HG02840 (cell line): Measurements from ENCODE around the gene KLK15.

Source experiments
- ATAC-seq: cut with Tn5 transposase; IDR thresholded peaks from one replicate; pipeline ENCODE4 v1.9.1; 2021; ENCODE audit warnings: mild to moderate bottlenecking, moderate library complexity, moderate number of reproducible peaks; ENCODE audit not compliant: unreplicated experiment, low FRiP score

Gene KLK15

DNA sequence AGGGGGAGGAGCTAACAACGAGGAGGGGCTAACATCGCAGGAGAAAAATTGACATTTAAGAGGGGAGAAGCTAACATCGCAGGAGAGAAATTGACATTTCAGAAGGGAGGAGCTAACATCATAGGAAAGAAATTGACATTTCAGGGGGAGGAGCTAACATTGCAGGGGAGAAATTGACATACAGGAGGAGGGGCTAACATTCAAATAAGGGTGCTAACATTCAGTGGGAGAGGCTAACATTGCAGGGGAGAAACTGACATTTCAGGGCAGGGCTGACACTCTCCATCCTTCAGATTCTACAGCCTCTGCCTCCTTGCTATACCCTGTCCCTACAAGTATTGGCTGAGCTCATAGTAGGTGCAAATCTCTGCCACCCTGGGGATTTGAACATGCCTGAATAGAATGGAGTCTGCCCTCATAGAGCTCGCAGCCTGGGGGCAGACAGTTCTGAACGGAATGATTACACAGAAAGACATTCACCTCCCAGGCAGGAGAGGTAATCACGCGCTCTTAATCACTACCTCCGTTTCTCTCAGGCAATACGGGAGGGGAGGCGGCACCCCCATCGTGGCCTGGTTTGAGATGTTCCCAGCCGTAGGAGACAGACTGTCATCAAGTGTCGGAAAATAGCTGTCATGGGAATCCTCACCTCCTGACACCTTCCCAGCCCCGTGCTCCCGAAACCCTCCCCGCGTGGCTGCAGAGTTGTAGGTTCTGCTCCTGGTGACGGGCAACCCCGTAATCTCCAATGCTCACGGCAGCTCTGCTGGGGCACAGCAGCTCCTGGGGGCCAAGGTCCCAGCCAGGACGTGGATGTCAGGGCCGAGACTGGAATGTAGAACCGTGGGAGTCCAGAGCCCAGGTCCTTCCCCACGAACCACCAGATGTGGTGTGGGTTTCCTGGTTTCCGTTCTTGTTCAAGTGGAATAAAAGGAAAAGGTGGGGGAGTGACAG lies 53.6 kb downstream of the KLK15 start:
- ATAC-seq, result no peak

DNA sequence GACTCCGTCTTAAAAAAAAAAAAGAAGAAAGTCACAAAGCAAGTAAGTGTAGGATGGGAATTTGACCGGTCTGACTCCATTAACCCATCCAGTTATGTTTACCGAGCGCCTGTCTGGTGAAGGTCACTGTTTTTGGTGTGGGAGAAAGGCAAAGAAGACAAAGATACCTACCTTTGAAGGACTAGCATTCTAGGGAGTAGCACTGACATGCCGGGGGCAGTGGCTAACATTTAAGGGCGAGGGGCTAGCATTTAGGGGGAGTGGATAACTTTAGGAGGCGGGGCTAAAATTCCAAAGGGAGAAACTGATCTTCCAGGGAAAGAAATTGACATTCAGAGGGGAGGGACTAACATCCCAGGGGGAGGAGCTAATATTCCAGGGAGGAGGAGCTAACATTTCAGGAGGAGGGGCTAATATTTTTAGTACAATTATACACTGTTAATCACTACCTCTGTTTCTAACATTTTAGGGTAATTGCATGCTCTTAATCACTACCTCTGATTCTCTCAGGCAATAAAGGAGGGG lies 54.4 kb downstream of the KLK15 start:
- no peak for ATAC-seq

- ATAC-seq, result no peak
Observed at GRCh38 chr19:50777830-50778303, 55.5 kb downstream of the KLK15 start.

GRCh38 chr19:50777261-50777660 lies 56.1 kb downstream of the KLK15 start:
- no peak for ATAC-seq

DNA sequence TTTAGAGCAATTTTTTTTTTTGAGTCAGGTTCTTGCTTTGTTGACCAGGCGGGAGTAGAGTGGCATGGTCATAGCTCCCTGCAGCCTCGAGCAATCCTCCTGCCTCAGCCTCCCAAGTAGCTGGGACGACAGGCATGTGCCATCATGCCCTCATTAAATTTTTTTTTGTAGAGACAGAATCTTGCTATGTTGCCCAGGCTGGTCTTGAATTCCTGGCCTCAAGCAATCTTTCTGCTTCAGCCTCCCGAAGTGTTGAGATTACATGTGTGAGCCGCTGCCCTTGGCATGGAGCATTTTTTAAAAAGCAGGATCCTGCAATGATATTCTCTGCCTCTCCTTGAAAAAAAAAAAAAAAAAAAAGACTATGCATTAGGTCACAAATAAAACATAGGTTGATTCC lies 57.2 kb downstream of the KLK15 start:
- no peak for ATAC-seq
